Erythroblast (primary cell): ENCODE data around the gene KCNN4.
"Not testable (repeated sequence)": the region's sequence is repeated elsewhere in the genome, so short reads cannot be mapped to it uniquely, and the experiment has no call there.

Experiments used
- DNase-seq, 2 experiments: peaks; one replicate each; lab custom pipeline; 2025; lab: John Stamatoyannopoulos, UW
- GATA1 ChIP-seq: IDR thresholded peaks from 2 replicates; pipeline ENCODE4 v1.6.1; 2011; ENCODE audit warnings: low read depth, mild to moderate bottlenecking, control low read depth, low read length, moderate library complexity
- POLR2A ChIP-seq: IDR thresholded peaks from 2 replicates; pipeline ENCODE4 v1.6.1; 2011; ENCODE audit warnings: mild to moderate bottlenecking, low read length

KCNN4 gene

GRCh38 chr19:43780706-43781525 lies at the start of gene KCNN4:
Gene KCNN4 (minus strand): TSS chr19:43780973. CDS start chr19:43780861, 112 bp downstream.
- DNase-seq: peak; percentile 62 to 69
- TF ChIP-seq GATA1 (no peak), POLR2A (peak; percentile 66)

- DNase-seq: peak; percentile 88 to 90
- TF ChIP-seq GATA1 (no peak), POLR2A (no peak)
These were observed 46.3 kb upstream of the KCNN4 start, which contains the start of gene ZNF283 for GRCh38 chr19:43826787-43827754. Gene ZNF283 (plus strand): TSS chr19:43827321. CDS start chr19:43833505, 6,184 bp downstream.

- DNase-seq: not testable (repeated sequence)
These were observed 43.8 kb upstream of the KCNN4 start for GRCh38 chr19:43824572-43824971.

DNA sequence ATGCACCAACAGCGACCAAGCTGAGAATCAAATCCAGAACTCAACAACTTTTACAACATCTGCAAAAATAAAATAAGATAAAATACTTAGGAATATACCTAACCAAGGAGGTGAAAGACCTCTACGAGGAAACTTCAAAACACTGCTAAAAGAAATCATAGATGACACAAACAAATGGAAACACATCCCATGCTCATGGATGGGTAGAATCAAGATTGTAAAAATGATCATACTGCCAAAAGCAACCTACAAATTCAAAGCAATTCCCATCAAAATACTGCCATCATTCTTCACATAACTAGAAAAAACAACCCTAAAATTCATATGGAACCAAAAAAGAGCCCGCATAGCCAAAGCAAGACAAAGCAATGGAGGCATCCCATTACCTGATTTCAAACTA lies 43.1 kb upstream of the KCNN4 start:
- DNase-seq: not testable (repeated sequence)

DNA sequence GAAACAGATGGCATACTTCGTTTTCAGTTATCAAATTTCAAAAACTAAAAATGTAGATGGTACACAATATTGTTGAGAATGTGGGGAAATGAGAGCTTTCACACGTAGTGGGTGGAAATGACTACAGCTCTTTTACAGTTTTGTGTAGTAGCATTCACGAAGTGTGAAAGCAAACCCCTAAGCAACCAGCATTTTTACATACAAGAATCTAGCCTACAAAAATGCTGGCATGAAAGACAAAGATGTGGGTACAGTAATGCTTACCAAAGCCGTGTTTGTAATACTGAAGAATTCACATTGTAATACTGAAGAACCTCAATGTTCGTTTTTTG lies 40.1 kb upstream of the KCNN4 start:
- no peak for DNase-seq
- TF ChIP-seq POLR2A: no peak
- TF ChIP-seq GATA1: no peak

GRCh38 chr19:43820098-43820883 lies 39.5 kb upstream of the KCNN4 start:
- DNase-seq: peak in 1 of 2 experiments; percentile 10
- TF ChIP-seq GATA1: no peak
- no peak for TF ChIP-seq POLR2A

GRCh38 chr19:43818500-43818899 lies 37.7 kb upstream of the KCNN4 start:
- no peak for TF ChIP-seq GATA1
- no peak for TF ChIP-seq POLR2A
- DNase-seq: no peak

- DNase-seq: not testable (repeated sequence)
These were observed 36.7 kb upstream of the KCNN4 start for GRCh38 chr19:43817454-43817853.

DNA sequence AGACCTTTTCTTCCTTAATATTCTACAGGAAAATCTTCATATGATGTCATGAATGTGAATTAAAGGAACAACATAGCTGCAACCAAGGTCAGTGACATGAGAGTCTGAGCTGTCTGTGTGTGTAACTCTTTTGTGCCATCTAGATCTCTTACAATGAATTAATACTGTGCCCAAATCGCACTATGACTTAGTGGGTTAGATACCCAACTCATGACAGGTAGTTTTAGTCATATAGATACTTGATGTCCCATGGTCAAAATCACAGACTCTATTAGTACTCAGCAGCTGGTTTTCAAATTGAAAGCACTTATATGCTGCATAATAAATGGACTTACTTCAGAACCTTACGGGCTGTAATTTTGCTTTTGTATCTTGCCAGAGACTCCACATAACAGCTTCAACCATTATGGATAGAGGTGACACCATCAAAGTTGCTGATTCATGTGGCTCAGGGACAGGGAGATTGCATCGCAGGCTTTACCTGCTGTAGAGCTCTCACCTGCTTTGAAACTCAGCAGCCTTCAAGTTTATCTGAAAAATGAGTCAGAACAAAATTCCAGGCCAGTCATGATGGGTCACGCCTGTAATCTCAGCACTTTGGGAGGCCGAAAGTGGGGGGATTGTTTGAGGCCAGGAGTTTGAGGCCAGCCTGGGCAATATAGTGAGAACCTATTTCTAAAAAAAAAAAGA lies 34.0 kb upstream of the KCNN4 start:
- no peak for TF ChIP-seq POLR2A
- no peak for TF ChIP-seq GATA1
- DNase-seq: no peak

DNA sequence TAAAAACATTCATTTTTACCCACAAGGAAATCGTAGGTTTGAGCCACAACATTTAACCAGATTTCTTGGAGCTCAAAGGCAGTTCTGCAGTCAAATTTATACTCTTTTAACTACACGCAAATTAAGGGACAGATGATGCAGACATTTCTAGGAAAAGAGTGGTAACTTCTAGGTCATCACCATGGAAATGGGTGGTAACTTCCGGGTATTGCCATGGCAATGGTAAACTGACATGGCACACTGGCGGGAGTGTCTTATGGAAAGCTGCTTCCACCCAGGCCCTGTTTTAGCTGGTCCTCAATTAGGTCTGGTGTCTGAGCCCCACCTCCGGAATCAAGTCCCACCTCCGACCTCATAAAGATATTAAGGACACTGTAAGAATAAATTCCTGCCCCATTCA lies 31.9 kb upstream of the KCNN4 start:
- DNase-seq: no peak
- no peak for TF ChIP-seq POLR2A
- no peak for TF ChIP-seq GATA1

GRCh38 chr19:43812259-43812658 lies 31.5 kb upstream of the KCNN4 start:
- TF ChIP-seq GATA1 (no peak), POLR2A (no peak)

GRCh38 chr19:43811837-43812236 lies 31.1 kb upstream of the KCNN4 start:
- DNase-seq: peak in 1 of 2 experiments; percentile 16
- TF ChIP-seq GATA1 (no peak), POLR2A (no peak)

More at GRCh38 chr19:43812259-43812658, 31.5 kb upstream of the KCNN4 start:
- no peak for DNase-seq
